Esophagus squamous epithelium (tissue), 5 donors: ENCODE data around the gene MOB1A. TPM values are rescaled to one million over a fixed set of nuclear protein-coding genes. Genes with fewer than 3 reads are reported as not detected.

Experiments used
- DNase-seq: peaks from one replicate; lab custom pipeline; 2025; lab: John Stamatoyannopoulos, UW
- H3K27ac ChIP-seq, 4 donors: fragments of 200-600 bp; sonication (generic); one replicate each; pipeline ENCODE4 v1.5.1; 2016 to 2019; ENCODE audit warnings: mild to moderate bottlenecking in 1 of 4
- H3K27me3 ChIP-seq, 4 donors: fragments of 200-600 bp; sonication (generic); 1 replicate in 3 of 4; 2 replicates in 1 of 4; pipeline versions ENCODE4 v1.5.1 to v1.6.0; 2017 to 2021; ENCODE audit warnings: antibody characterized with exemption in 1 of 4
- H3K36me3 ChIP-seq, 3 donors: fragments of 200-600 bp; sonication (generic); one replicate each; pipeline ENCODE4 v1.5.1; 2016 to 2019
- H3K4me1 ChIP-seq, 3 donors: fragments of 200-600 bp; sonication (generic); one replicate each; pipeline ENCODE4 v1.5.1; 2017 to 2019
- H3K4me3 ChIP-seq, 4 donors: fragments of 200-600 bp; sonication (generic); 1 replicate in 3 of 4; 2 replicates in 1 of 4; pipeline ENCODE4 v1.5.1; 2016 to 2019; ENCODE audit warnings: mild to moderate bottlenecking in 2 of 4, moderate library complexity in 1 of 4
- H3K9me3 ChIP-seq, 3 donors: fragments of 200-600 bp; sonication (generic); one replicate each; pipeline ENCODE4 v1.5.1; 2016 to 2019
- POLR2A ChIP-seq, 4 donors: fragments of 450-650 bp; IDR thresholded peaks; one replicate each; pipeline ENCODE4 v1.6.1; 2017; ENCODE audit warnings: antibody characterized with exemption in 4 of 4, mild to moderate bottlenecking in 4 of 4, moderate library complexity in 3 of 4
- WGBS, 2 donors: methylation state at CpG; one replicate each; pipeline ENCODE4 v1.1.5; 2018; 5-methylcytosine and 5-hydroxymethylcytosine counted together
- intact Hi-C: fragments of 100-400 bp; cut with DNase I; formaldehyde crosslinking; loops from one replicate; pipeline ENCODE4 v1.15.0; 2022
- total RNA-seq, 4 donors: library from RNA; depleted of rRNA; stranded (reverse); fragments of >200 nt; gene quantifications; one replicate each; pipeline ENCODE4 v1.1.0, GENCODE V29; 2016
- TF ChIP-seq, protein P1 (sequence below), 6 experiments: fragments of 450-650 bp in 4 of 6; fragments of 200-600 bp in 2 of 6; sonication (generic) in 2 of 6; IDR thresholded peaks; one replicate each; pipeline ENCODE4 v1.5.1; 2016 to 2019; ENCODE audit warnings: antibody characterized with exemption in 6 of 6, mild to moderate bottlenecking in 4 of 6, moderate library complexity in 4 of 6
- donor health status: DM: yes; HTN: yes; CAD: no.

The MOB1A gene
- total RNA-seq, 4 donors from 2014 or later: 87.9 to 125 (median 102) TPM

DNA sequence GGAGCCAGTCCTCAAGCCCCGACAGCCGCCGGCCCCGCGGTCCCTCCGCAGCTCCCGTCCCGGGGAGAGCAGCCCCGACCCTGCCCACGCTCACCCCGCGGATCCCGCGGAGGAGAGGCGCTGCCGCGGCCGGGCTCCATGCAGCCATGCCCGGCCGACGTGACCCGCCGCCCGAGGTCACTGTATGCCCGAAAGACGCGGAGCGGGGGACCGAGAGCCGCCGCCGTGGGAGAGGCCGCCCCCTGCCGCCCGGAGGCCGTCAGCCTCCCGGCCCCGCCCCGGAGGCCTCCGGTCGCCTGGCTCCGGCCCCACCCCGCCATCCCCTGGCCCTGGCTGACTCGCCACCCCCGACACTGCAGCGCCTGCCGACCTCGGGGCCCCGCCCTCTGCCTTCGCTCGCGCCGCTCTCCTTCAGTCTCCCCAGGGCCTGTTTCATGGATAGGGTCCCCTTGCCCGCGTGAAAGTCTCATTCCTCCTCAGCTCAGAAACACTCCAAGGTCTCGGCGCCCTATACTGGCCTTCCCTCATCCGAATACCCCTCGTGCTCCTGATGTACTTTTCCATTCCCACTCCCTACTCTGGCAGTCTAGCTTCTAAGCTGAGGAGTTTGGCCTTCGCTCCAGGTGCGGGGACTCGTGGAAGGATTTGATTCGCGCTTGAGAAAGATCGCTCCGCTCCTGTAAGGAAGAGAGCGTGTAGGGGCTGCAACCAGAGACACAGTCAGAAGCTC lies 30.8 kb downstream of the MOB1A start, which contains the start of gene BOLA3:
Gene BOLA3 (minus strand): TSS at position 186 of the 730 bp plus-strand sequence. CDS start 38 bp downstream, at position 148.
- DNase-seq: no peak
- H3K36me3 ChIP-seq: peaks cover 0 to 50% (median 0%) of the 10 kb centered on the region in 3 donors
- H3K27ac ChIP-seq: peak within 1 kb of the TSS; percentile 73 to 82 (median 76)
- intact Hi-C loops: loop anchor here (10.0 kb wide), 1 partner anchor 323 kb away; the partner anchor contains the start of gene STAMBP
- TF ChIP-seq, protein P1, sequence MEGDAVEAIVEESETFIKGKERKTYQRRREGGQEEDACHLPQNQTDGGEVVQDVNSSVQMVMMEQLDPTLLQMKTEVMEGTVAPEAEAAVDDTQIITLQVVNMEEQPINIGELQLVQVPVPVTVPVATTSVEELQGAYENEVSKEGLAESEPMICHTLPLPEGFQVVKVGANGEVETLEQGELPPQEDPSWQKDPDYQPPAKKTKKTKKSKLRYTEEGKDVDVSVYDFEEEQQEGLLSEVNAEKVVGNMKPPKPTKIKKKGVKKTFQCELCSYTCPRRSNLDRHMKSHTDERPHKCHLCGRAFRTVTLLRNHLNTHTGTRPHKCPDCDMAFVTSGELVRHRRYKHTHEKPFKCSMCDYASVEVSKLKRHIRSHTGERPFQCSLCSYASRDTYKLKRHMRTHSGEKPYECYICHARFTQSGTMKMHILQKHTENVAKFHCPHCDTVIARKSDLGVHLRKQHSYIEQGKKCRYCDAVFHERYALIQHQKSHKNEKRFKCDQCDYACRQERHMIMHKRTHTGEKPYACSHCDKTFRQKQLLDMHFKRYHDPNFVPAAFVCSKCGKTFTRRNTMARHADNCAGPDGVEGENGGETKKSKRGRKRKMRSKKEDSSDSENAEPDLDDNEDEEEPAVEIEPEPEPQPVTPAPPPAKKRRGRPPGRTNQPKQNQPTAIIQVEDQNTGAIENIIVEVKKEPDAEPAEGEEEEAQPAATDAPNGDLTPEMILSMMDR (IDR thresholded peaks at IDR 0.05): peak; percentile 56 to 90 (median 68)
- TF ChIP-seq POLR2A (IDR thresholded peaks at IDR 0.05): peak in 2 of 4 donors; percentile 20 to 24
- H3K4me3 ChIP-seq: peak within 1 kb of the TSS; percentile 66 to 98 (median 76)
- 0 to 3% methylated on average over 3 to 17 of the region's 67 CpGs for WGBS, 2 donors
- peaks cover 9 to 32% (median 18%) of the 10 kb centered on the region in 3 donors for H3K4me1 ChIP-seq
- H3K27me3 ChIP-seq: no peaks in the 10 kb centered on the region
- no peaks in the 10 kb centered on the region for H3K9me3 ChIP-seq

DNA sequence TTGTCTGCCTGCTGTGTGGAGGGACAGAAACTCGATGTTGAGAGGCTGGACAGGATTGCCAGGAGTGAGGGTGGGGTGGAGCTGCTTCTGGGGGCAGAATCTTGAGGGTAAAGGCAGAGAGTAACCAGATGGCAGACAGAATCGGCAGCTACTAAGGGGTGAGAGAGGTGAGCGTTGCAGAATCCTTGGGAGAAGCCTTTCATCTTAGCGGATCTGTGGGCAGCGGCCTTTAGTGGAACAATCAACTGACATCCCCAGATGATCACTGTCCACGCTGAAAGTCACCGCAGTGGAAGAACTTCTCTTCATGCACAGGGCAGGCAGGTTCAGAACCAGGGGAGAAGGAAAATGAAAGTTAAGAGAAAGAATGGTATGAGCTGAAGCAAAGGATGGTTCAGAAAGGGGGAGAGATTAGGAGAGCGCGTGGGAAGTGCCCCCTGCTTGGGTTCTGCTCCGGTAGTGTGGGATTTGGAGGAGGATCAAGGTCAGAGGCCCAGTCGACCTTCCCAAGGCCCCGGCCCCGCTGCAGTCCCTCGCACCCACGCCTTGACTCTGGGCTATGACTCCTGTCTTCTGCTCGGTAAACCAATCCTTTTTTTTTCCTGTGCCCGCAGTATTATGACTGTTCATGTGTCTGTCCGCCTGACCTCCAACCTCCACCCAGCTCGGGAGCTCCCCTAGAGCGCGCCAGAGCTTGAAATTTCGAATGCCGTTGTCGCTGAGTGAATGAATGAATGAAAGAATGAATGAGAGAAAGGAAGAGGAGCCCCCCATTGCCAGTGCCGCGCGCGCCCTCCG lies 31.6 kb downstream of the MOB1A start:
- Histone ChIP-seq H3K9me3 (no peaks in the 10 kb centered on the region), H3K27ac (peak overlapping the region; percentile 73 to 82 (median 76)), H3K4me1 (peaks cover 9 to 32% (median 18%) of the 10 kb centered on the region in 3 donors), H3K36me3 (peaks cover 0 to 51% (median 0%) of the 10 kb centered on the region in 3 donors), H3K27me3 (no peaks in the 10 kb centered on the region), H3K4me3 (peak overlapping the region; percentile 66 to 98 (median 76))
- intact Hi-C loops: loop anchor here (10.0 kb wide), 1 partner anchor 322 kb away; the partner anchor contains the start of gene STAMBP
- no peak for DNase-seq
- no peak for TF ChIP-seq POLR2A (IDR thresholded peaks at IDR 0.05)
- TF ChIP-seq, protein P1 (IDR thresholded peaks at IDR 0.05): no peak
- WGBS, 2 donors: 4 to 7% methylated on average over 27 to 28 of the region's 29 CpGs

DNA sequence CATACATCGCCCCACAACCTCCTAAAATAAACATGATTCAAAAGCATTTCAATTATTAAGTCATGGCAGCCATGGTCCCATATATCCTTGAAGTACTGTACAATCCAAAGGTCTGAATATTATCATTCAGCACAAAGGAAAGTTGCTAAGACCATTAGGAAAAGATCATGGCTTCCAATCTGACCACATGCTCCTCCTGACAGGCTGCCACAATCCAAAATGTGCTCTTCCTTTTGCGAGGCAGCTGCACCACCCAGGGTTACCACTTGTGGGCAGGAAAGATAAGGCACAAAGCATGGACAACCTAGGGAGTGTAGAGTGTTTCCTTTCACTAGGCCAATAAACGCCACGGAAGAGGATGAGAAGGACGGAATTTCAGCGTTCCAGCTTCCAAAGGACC lies 36.3 kb downstream of the MOB1A start:
- Histone ChIP-seq H3K4me3 (no peak overlapping the region), H3K27me3 (no peaks in the 10 kb centered on the region), H3K36me3 (peaks cover 0 to 59% (median 5%) of the 10 kb centered on the region in 3 donors), H3K27ac (no peak overlapping the region), H3K9me3 (no peaks in the 10 kb centered on the region), H3K4me1 (peaks cover 9 to 16% (median 11%) of the 10 kb centered on the region in 3 donors)
- TF ChIP-seq, protein P1 (IDR thresholded peaks at IDR 0.05): peak in 1 of 6 experiments; percentile 38
- TF ChIP-seq POLR2A (IDR thresholded peaks at IDR 0.05): no peak
- intact Hi-C loops: loop anchor here (10.0 kb wide), 1 partner anchor 318 kb away; the partner anchor contains the start of gene STAMBP
- DNase-seq: no peak
- WGBS, 2 donors: 79 to 86% methylated on average over 6 of the region's 6 CpGs

DNA sequence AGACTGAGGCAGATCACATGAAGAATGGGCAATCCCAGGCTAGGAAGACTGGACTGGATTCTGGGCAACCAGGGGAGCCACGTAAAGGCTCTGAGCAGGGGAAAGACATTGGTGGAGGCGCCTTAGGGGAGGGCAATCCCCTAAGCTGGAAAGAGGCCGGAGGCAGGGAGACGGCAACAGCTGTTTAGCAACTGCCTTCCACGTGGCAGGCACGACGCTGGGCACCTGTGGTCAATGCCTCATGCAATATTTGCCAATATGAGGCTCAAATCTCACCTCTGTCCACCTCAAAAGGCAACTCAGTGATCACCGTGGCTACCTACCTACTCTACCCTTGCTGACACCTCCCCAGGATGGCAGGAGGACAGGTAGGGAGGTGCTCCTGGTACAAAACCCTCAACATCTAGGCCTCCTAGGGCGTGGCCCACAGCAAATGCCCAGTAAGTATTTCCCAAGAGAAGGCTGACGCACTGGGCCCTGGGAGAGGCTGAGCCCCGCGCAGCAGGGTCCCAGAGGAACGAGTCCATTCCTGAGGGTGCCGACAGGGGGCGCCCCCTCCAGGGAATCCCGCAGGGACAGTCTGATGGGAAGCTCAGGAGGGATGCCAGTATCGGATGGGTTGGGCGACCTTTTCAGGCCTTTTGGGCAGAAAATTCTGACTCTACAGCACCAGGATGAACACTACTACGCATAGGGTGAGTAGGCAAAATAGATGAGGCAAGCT lies 39.9 kb downstream of the MOB1A start:
- intact Hi-C loops: no loop called here
- H3K4me3 ChIP-seq: no peak overlapping the region
- WGBS, 2 donors: 89 to 94% methylated on average over 8 to 14 of the region's 19 CpGs
- peaks cover 0 to 66% (median 5%) of the 10 kb centered on the region in 3 donors for H3K36me3 ChIP-seq
- DNase-seq: no peak
- TF ChIP-seq, protein P1 (IDR thresholded peaks at IDR 0.05): no peak
- TF ChIP-seq POLR2A (IDR thresholded peaks at IDR 0.05): no peak
- no peak overlapping the region for H3K27ac ChIP-seq
- no peaks in the 10 kb centered on the region for H3K9me3 ChIP-seq
- no peaks in the 10 kb centered on the region for H3K27me3 ChIP-seq
- no peaks in the 10 kb centered on the region for H3K4me1 ChIP-seq
